Endothelial cell of umbilical vein (primary cell): ENCODE data around the gene BCL11B. TPM values are rescaled to one million over a fixed set of nuclear protein-coding genes. Genes with fewer than 3 reads are reported as not detected.

Source experiments
- BruUV-seq: library from RNA; stranded (reverse); fragments of 400-500 nt; replicated peaks from 2 replicates; lab custom pipeline; 2021; lab: Mats Ljungman, UMichigan
- CTCF ChIA-PET: fragments of 300-600, 350-600 bp; sonication (Branson Sonifier 250); formaldehyde crosslinking; loops from one replicate; lab custom pipeline; 2021; ENCODE audit warnings: antibody characterized with exemption, inconsistent platforms; lab: Charles Lee
- POLR2A ChIA-PET: fragments of 300-600, 350-600 bp; sonication (Branson Sonifier 250); formaldehyde crosslinking; loops from one replicate; lab custom pipeline; 2021; ENCODE audit warnings: antibody characterized with exemption, inconsistent platforms; lab: Charles Lee
- DNase-seq: peaks from one replicate; pipeline ENCODE4 v3.0.0-alpha.2; 2011; ENCODE audit warnings: low read depth, low spot score
- FAIRE-seq: peaks from 2 replicates; lab custom pipeline; 2011; peaks lifted over from hg19 to GRCh38; lab: Jason Lieb, UNC
- H2AFZ ChIP-seq: 2 replicates; pipeline ENCODE4 v1.6.0; 2012; ENCODE audit warnings: low read depth, low read length, control low read depth, inconsistent platforms
- H3K27ac ChIP-seq: 2 replicates; pipeline ENCODE4 v1.5.1; 2011; ENCODE audit warnings: low read depth, mild to moderate bottlenecking, control low read depth, low read length, moderate library complexity; ENCODE audit not compliant: insufficient read depth
- H3K27me3 ChIP-seq, 2 experiments: 2 replicates each; pipeline versions ENCODE4 v1.6.0 to v1.6.1; 2011; ENCODE audit warnings: low read length in 2 of 2, mixed read lengths in 1 of 2; ENCODE audit not compliant: control insufficient read depth in 2 of 2, insufficient read depth in 2 of 2
- H3K36me3 ChIP-seq, 2 experiments: 2 replicates in 1 of 2; 3 replicates in 1 of 2; pipeline ENCODE4 v1.5.1; 2011; ENCODE audit warnings: low read length in 2 of 2, mild to moderate bottlenecking in 1 of 2, moderate library complexity in 1 of 2; ENCODE audit not compliant: control insufficient read depth in 2 of 2, insufficient read depth in 2 of 2; ENCODE audit errors: extremely low read depth in 1 of 2
- H3K4me1 ChIP-seq: 3 replicates; pipeline ENCODE4 v1.5.1; 2011; ENCODE audit warnings: mild to moderate bottlenecking, low read length; ENCODE audit not compliant: control insufficient read depth, insufficient read depth; ENCODE audit errors: extremely low read depth
- H3K4me2 ChIP-seq: 2 replicates; pipeline ENCODE4 v1.6.1; 2011; ENCODE audit warnings: low read length, control low read depth, mixed read lengths; ENCODE audit not compliant: insufficient read depth
- H3K4me3 ChIP-seq, 3 experiments: fragments of 200-600 bp in 1 of 3; sonication (generic), shearing (Covaris generic) in 1 of 3; replicated peaks in 1 of 3; 2 replicates each; pipeline ENCODE4 v1.5.1; 2011 to 2016; ENCODE audit warnings: control low read depth in 3 of 3, low read length in 3 of 3, mild to moderate bottlenecking in 2 of 3, inconsistent platforms in 1 of 3, low read depth in 1 of 3, moderate library complexity in 1 of 3; ENCODE audit not compliant: insufficient read depth in 1 of 3
- H3K79me2 ChIP-seq: 2 replicates; pipeline ENCODE4 v1.6.0; 2012; ENCODE audit warnings: low read length, inconsistent platforms; ENCODE audit not compliant: control insufficient read depth, insufficient read depth
- H3K9ac ChIP-seq: replicated peaks from 2 replicates; pipeline ENCODE3; 2011; ENCODE audit warnings: low read length, control low read depth; ENCODE audit not compliant: insufficient read depth; ENCODE audit errors: extremely low read depth
- H3K9me1 ChIP-seq: replicated peaks from 3 replicates; pipeline ENCODE4 v1.6.0; 2011; ENCODE audit warnings: mild to moderate bottlenecking, low read length; ENCODE audit not compliant: control insufficient read depth, insufficient read depth; ENCODE audit errors: extremely low read depth
- H3K9me3 ChIP-seq: replicated peaks from 2 replicates; pipeline ENCODE4 v1.5.1; 2012; ENCODE audit warnings: low read length, inconsistent platforms; ENCODE audit not compliant: control insufficient read depth, insufficient read depth
- H4K20me1 ChIP-seq: replicated peaks from 2 replicates; pipeline ENCODE3; 2011; ENCODE audit warnings: mild to moderate bottlenecking, low read length; ENCODE audit not compliant: control insufficient read depth, insufficient read depth; ENCODE audit errors: extremely low read depth
- EZH2 ChIP-seq: IDR thresholded peaks from 2 replicates; pipeline ENCODE4 v1.6.1; 2012; ENCODE audit warnings: borderline replicate concordance, low read depth, mild to moderate bottlenecking, moderate library complexity, low read length, inconsistent platforms; ENCODE audit not compliant: severe bottlenecking
- FOS ChIP-seq: IDR thresholded peaks from 2 replicates; pipeline ENCODE4 v1.6.1; 2011; ENCODE audit warnings: mild to moderate bottlenecking, low read length, moderate library complexity, borderline replicate concordance; ENCODE audit not compliant: insufficient read depth
- GATA2 ChIP-seq: IDR thresholded peaks from 2 replicates; pipeline ENCODE4 v1.7.0; 2011; ENCODE audit warnings: low read depth, mild to moderate bottlenecking, moderate library complexity, mixed read lengths, low read length; ENCODE audit not compliant: insufficient read length, insufficient read depth
- JUN ChIP-seq: IDR thresholded peaks from 2 replicates; pipeline ENCODE4 v1.6.1; 2011; ENCODE audit warnings: borderline replicate concordance, low read depth; ENCODE audit not compliant: insufficient read length, insufficient read depth
- MYC ChIP-seq: IDR thresholded peaks from one replicate; pipeline ENCODE4 v1.6.1; 2011; ENCODE audit warnings: mild to moderate bottlenecking, low read depth, low read length
- POLR2A ChIP-seq: IDR thresholded peaks from 2 replicates; pipeline ENCODE4 v1.6.1; 2012; ENCODE audit warnings: low read depth, mild to moderate bottlenecking, control low read depth, low read length
- POLR2AphosphoS5 ChIP-seq: IDR thresholded peaks from 2 replicates; pipeline ENCODE4 v1.6.1; 2012; ENCODE audit warnings: low read depth, mild to moderate bottlenecking, control low read depth, low read length, moderate library complexity; ENCODE audit not compliant: insufficient read depth
- dilution Hi-C: fragments of 300-500 bp; cut with MboI; formaldehyde crosslinking; loops from one replicate; pipeline ENCODE4 v1.15.0; 2019; ENCODE audit warnings: low sequenced_read_pairs; ENCODE audit not compliant: extremely low pct_ligation_motif_present
- intact Hi-C: fragments of 100-400 bp; cut with micrococcal nuclease; formaldehyde crosslinking; loops from one replicate; pipeline ENCODE4 v1.10.0; 2022
- polyA plus RNA-seq, 4 experiments: library from polyadenylated mRNA; depleted of rRNA in 3 of 4; stranded (reverse) in 3 of 4; unstranded in 1 of 4; fragments of >200 nt; gene quantifications; 2 replicates each; pipeline versions ENCODE4 v1.2.1 to v1.2.3, GENCODE V29; 2011 to 2012; ENCODE audit warnings: missing spikeins in 1 of 4
- total RNA-seq: library from RNA; stranded (reverse); gene quantifications from 2 replicates; pipeline ENCODE4 v1.2.3, GENCODE V29; 2021
- TF ChIP-seq, protein P1 (sequence below): IDR thresholded peaks from 2 replicates; pipeline ENCODE4 v1.6.1; 2011; ENCODE audit not compliant: insufficient read depth, insufficient read length
- TF ChIP-seq, protein P2 (sequence below), 2 donors: IDR thresholded peaks; 1 replicate in 1 of 2; 2 replicates in 1 of 2; pipeline ENCODE4 v1.5.1; 2011; ENCODE audit warnings: low read length in 2 of 2, mild to moderate bottlenecking in 2 of 2, moderate library complexity in 2 of 2, control low read depth in 1 of 2, inconsistent platforms in 1 of 2, low read depth in 1 of 2; ENCODE audit not compliant: insufficient read depth in 1 of 2; ENCODE audit errors: extremely low read depth in 1 of 2

The BCL11B gene
- total and polyA plus RNA-seq, 2 donors (not counting 3 experiments of a cell fraction or from before 2014, with no cell fraction given): 0.03 to 0.07 TPM

DNA sequence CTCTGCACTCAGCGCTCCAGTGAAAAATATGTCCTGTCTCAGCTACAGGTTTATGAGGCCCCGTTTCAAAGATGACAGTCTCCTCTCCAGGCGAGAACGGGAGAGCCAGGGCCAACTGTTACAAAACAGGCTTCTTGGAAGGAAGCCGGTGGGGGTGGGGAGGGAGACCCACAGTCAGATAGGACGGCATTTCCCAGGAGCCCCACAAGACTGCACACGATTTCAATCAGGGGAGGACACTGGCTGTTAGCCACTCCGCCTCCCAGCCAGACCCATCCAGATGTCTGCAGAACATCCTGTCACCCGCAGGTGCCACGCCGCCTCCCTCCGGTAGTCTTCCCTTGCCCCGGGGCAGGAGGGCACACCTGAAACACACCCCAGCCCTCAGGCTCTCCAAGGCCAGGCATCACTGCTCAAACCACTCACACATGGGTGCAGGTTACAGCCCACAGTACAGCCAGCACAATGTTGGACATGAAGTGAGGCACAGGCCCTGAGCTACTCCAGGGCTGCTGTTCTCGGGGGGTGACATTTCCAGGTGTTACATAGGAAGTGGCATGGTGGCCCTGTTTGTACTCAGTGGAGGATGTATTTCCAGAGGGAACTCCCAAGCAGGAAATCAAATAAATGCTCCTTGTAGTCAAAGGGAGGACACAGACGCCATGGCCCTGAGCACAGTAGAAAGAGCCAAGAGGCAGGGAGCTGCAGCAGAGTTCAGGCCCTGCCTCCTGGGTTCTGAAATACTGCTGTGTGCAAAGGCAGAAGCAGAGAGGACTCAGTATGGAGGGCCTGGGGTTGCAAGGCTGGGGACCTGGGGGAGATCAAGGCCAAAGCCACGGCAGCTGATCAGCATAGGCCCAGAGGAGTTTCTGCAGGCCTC, 138.1 kb downstream of the BCL11B start:
- Histone ChIP-seq H3K4me1 (no peaks in the 10 kb centered on the region), H3K9ac (no peak overlapping the region), H2AFZ (no peak overlapping the region), H3K79me2 (no peaks in the 10 kb centered on the region), H3K36me3 (no peaks in the 10 kb centered on the region), H3K4me3 (no peak overlapping the region), H3K27me3 (no peaks in the 10 kb centered on the region), H4K20me1 (no peaks in the 10 kb centered on the region), H3K4me2 (no peak overlapping the region), H3K9me1 (no peaks in the 10 kb centered on the region), H3K9me3 (peaks cover 3% of the 10 kb centered on the region), H3K27ac (no peak overlapping the region)
- dilution Hi-C loops: no loop called here
- POLR2A ChIA-PET: no interaction called here
- intact Hi-C loops: no loop called here
- BruUV-seq: no TSS peak
- no peak for TF ChIP-seq POLR2A
- FAIRE-seq (no peak), DNase-seq (no peak)
- CTCF ChIA-PET: no interaction called here

DNA sequence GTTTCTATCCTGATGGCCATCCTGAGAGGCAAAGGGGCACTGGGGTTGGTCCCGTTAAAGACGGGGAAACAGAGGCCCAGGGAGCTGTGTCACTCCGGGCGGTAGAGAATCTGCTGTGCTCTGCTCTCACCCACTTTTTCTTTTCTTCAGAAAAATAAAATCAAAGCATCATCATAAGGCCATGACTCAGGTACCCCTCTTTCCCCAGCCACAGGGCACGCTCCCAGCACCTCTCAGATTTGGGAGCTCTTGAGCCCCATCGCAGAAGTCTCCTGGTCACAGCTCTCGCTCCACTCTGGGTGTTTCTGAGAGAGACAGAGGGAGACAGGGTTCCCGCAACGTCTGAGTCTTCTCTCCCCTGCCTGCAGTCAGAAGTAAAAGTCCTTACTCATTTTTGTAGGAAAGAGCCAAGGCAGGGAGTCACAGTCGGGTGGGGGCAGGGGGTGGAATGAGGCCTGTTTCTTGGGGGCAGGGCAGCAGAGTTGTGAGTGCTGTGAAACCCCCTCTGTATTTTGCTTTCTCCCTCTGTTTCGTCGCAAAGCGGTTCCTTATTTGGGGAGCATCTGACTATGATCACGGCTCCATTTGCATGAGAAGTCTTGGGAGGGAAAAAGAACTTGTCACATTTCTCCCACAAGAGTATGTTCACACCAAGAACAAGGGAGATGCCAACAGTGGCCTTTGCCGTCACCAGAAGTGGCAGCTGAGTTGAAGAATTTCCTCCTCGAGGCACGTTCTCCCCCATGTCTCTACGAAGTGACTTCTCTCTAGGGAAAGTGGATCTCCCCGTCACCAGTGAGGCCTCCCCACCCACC, 139.0 kb downstream of the BCL11B start:
- H3K9ac ChIP-seq: no peak overlapping the region
- POLR2A ChIA-PET: no interaction called here
- no peaks in the 10 kb centered on the region for H3K79me2 ChIP-seq
- no peaks in the 10 kb centered on the region for H3K4me1 ChIP-seq
- no peaks in the 10 kb centered on the region for H3K36me3 ChIP-seq
- H4K20me1 ChIP-seq: no peaks in the 10 kb centered on the region
- BruUV-seq: no TSS peak
- no peak overlapping the region for H3K4me3 ChIP-seq
- CTCF ChIA-PET: no interaction called here
- H3K27ac ChIP-seq: no peak overlapping the region
- peaks cover 3% of the 10 kb centered on the region for H3K9me3 ChIP-seq
- no peak overlapping the region for H2AFZ ChIP-seq
- no peak for DNase-seq
- TF ChIP-seq GATA2 (no peak), POLR2A (no peak), JUN (no peak), FOS (no peak), EZH2 (no peak), POLR2AphosphoS5 (no peak), MYC (no peak)
- TF ChIP-seq, protein P1, sequence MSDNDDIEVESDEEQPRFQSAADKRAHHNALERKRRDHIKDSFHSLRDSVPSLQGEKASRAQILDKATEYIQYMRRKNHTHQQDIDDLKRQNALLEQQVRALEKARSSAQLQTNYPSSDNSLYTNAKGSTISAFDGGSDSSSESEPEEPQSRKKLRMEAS: no peak
- TF ChIP-seq, protein P2, sequence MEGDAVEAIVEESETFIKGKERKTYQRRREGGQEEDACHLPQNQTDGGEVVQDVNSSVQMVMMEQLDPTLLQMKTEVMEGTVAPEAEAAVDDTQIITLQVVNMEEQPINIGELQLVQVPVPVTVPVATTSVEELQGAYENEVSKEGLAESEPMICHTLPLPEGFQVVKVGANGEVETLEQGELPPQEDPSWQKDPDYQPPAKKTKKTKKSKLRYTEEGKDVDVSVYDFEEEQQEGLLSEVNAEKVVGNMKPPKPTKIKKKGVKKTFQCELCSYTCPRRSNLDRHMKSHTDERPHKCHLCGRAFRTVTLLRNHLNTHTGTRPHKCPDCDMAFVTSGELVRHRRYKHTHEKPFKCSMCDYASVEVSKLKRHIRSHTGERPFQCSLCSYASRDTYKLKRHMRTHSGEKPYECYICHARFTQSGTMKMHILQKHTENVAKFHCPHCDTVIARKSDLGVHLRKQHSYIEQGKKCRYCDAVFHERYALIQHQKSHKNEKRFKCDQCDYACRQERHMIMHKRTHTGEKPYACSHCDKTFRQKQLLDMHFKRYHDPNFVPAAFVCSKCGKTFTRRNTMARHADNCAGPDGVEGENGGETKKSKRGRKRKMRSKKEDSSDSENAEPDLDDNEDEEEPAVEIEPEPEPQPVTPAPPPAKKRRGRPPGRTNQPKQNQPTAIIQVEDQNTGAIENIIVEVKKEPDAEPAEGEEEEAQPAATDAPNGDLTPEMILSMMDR (IDR thresholded peaks at IDR 0.05; ENCODE audit: extremely low read depth in 1 of 2, insufficient read depth in 1 of 2, low read depth in 1 of 2, low read length in 2 of 2): no peak
- intact Hi-C loops: no loop called here
- dilution Hi-C loops: no loop called here
- H3K9me1 ChIP-seq: no peaks in the 10 kb centered on the region
- H3K4me2 ChIP-seq: no peak overlapping the region
- no peaks in the 10 kb centered on the region for H3K27me3 ChIP-seq
- no peak for FAIRE-seq
